Lower leg skin (tissue), 3 donors: ENCODE measurements around the gene STK38L.

ENCODE experiments used
- POLR2A ChIP-seq, 2 donors: fragments of 450-650 bp; IDR thresholded peaks; one replicate each; pipeline ENCODE4 v1.6.1; 2016 to 2017; ENCODE audit warnings: antibody characterized with exemption in 2 of 2, mild to moderate bottlenecking in 1 of 2, moderate library complexity in 1 of 2
- TF ChIP-seq, protein P1 (sequence below), 3 donors: fragments of 450-650 bp; IDR thresholded peaks; one replicate each; pipeline ENCODE4 v1.5.1; 2016; ENCODE audit warnings: antibody characterized with exemption in 3 of 3, mild to moderate bottlenecking in 3 of 3, moderate library complexity in 2 of 3

DNA sequence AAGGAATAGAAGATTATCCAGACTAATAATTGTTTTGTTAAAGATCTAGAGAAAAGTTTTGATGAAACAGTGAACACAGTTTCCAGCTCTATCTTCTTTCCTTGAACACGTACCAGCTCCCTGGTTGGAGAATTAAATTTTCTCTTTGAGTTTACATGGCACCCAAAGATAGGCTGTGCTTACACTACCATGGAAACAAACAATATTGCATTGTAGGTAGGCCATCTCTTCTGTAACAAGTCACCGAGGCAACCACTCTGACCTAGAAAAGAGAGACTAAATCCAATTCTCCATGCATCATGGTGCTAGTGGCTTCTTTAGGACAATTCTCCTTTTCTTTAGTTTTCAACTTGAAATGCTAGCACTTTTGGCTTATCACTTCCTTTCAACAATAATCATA is 98.5 kb downstream of the STK38L start:
- TF ChIP-seq POLR2A (IDR thresholded peaks at IDR 0.05): no peak
- TF ChIP-seq, protein P1, sequence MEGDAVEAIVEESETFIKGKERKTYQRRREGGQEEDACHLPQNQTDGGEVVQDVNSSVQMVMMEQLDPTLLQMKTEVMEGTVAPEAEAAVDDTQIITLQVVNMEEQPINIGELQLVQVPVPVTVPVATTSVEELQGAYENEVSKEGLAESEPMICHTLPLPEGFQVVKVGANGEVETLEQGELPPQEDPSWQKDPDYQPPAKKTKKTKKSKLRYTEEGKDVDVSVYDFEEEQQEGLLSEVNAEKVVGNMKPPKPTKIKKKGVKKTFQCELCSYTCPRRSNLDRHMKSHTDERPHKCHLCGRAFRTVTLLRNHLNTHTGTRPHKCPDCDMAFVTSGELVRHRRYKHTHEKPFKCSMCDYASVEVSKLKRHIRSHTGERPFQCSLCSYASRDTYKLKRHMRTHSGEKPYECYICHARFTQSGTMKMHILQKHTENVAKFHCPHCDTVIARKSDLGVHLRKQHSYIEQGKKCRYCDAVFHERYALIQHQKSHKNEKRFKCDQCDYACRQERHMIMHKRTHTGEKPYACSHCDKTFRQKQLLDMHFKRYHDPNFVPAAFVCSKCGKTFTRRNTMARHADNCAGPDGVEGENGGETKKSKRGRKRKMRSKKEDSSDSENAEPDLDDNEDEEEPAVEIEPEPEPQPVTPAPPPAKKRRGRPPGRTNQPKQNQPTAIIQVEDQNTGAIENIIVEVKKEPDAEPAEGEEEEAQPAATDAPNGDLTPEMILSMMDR (IDR thresholded peaks at IDR 0.05): no peak
